Aorta (tissue), 5 donors: ENCODE results near the gene ZNF800. TPM values are rescaled to one million over a fixed set of nuclear protein-coding genes. Genes with fewer than 3 reads are reported as not detected.

ENCODE experiments used
- ATAC-seq: fragments of 200-7000 bp; cut with Tn5 transposase; one replicate; pipeline ENCODE4 v1.9.1; 2022; ENCODE audit warnings: moderate library complexity; ENCODE audit not compliant: low FRiP score
- DNase-seq, 2 donors: peaks; one replicate each; pipeline ENCODE4 v3.0.0-alpha.2; 2020
- H3K27ac ChIP-seq, 2 donors: one replicate each; pipeline ENCODE4 v1.5.1; 2013; ENCODE audit warnings: low read length in 2 of 2, mild to moderate bottlenecking in 2 of 2, moderate library complexity in 2 of 2, control low read depth in 1 of 2, inconsistent platforms in 1 of 2, low read depth in 1 of 2
- H3K27me3 ChIP-seq, 2 donors: one replicate each; pipeline ENCODE4 v1.6.1; 2013; ENCODE audit warnings: control low read depth in 1 of 2, low read length in 1 of 2, mild to moderate bottlenecking in 1 of 2, moderate library complexity in 1 of 2; ENCODE audit not compliant: insufficient read depth in 2 of 2, control insufficient read depth in 1 of 2
- H3K36me3 ChIP-seq, 2 donors: one replicate each; pipeline ENCODE4 v1.6.1; 2013; ENCODE audit warnings: control low read depth in 1 of 2, low read length in 1 of 2, mild to moderate bottlenecking in 1 of 2; ENCODE audit not compliant: insufficient read depth in 2 of 2, control insufficient read depth in 1 of 2
- H3K4me1 ChIP-seq, 2 donors: one replicate each; pipeline ENCODE4 v1.6.1; 2013; ENCODE audit warnings: low read length in 2 of 2, control low read depth in 1 of 2, mild to moderate bottlenecking in 1 of 2, moderate library complexity in 1 of 2; ENCODE audit not compliant: insufficient read depth in 2 of 2, control insufficient read depth in 1 of 2
- H3K4me3 ChIP-seq, 2 donors: one replicate each; pipeline ENCODE4 v1.5.1; 2013; ENCODE audit warnings: low read length in 2 of 2, control low read depth in 1 of 2, mild to moderate bottlenecking in 1 of 2
- H3K9me3 ChIP-seq: one replicate; pipeline ENCODE4 v1.6.1; 2013; ENCODE audit warnings: mild to moderate bottlenecking, low read length; ENCODE audit not compliant: control insufficient read depth
- WGBS, 2 donors: extraction: QIAGEN DNeasy Blood & Tissue Kit; methylation state at CpG; one replicate each; pipeline ENCODE4 v1.1.7; 2013; 5-methylcytosine and 5-hydroxymethylcytosine counted together
- intact Hi-C, 2 donors: fragments of 100-400 bp; cut with DNase I; formaldehyde crosslinking; loops; one replicate each; pipeline versions ENCODE4 v1.14.2 to v1.15.0; 2022
- polyA plus RNA-seq, 2 donors: library from polyadenylated mRNA; stranded (reverse); fragments of 200-250 nt; gene quantifications; one replicate each; pipeline ENCODE4 v1.2.3, GENCODE V29; 2013
- total RNA-seq, 2 donors: library from RNA; stranded (reverse); fragmentation: NEBNext Ultra II Directional; extraction: Animal tissue kit (Norgen Biotek cat#: 25700); gene quantifications; one replicate each; pipeline ENCODE4 v1.2.1, GENCODE V29; 2021
- donor health status: healthy with polysubstance abuse.
- donor health status: Bipolar disorder and iron deficiency.
- donor health status: DM: no; HTN: no; CAD: no.
- donor health status: DM: no; HTN: no; CAD: no.
- donor health status: DM: yes; HTN: yes; CAD: no.

The ZNF800 gene
- total and polyA plus RNA-seq, 4 donors: 3.4 to 46.8 (median 23.8) TPM

DNA sequence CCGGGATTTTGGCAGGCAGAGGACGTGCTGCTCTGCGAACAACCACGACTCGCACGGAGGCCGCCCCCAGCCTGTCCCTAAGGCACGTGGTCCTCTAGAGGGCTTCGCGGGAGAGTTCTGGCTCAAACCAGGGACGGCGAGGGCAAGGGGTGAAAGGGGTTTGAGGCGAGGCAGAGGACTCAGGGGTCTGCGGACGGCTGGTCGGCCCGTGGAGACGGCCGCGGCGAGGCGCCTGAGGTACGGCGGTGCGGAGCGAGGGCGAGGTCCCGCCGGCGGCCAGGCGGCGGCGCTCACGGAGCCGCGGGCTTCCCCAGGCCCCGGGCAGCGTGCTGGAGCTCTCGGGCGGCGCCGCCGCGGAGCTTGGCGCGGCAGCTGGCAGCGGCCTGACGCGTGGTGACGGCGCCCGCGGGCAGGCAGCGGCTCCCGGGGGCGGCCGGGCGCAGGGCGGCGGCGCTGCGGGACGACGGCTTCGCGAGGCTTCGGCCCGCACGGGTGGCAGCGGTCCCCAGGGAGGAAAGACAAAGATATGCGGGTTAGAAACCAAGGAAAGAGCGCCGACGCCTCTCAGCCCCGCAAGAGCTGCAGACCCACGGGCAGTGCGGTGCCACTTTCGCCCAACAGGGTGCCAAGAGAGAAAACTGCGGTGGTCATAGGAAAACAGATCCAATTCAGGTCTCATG is 44.8 kb downstream of the ZNF800 start:
- peak overlapping the region in 1 of 2 donors; percentile 21 for H3K4me3 ChIP-seq
- intact Hi-C loops: no loop called here
- WGBS, 2 donors: 5% methylated on average over 55 to 79 of the region's 79 CpGs
- ATAC-seq (peak; percentile 92), DNase-seq (peak; percentile 73 to 89)
- H3K36me3 ChIP-seq: no peaks in the 10 kb centered on the region
- H3K27ac ChIP-seq: no peak overlapping the region
- H3K4me1 ChIP-seq: no peaks in the 10 kb centered on the region
- H3K27me3 ChIP-seq: no peaks in the 10 kb centered on the region
- H3K9me3 ChIP-seq: no peaks in the 10 kb centered on the region

- intact Hi-C loops: no loop called here
- Histone ChIP-seq H3K9me3 (no peaks in the 10 kb centered on the region), H3K4me3 (no peak overlapping the region), H3K4me1 (no peaks in the 10 kb centered on the region), H3K27ac (no peak overlapping the region), H3K27me3 (no peaks in the 10 kb centered on the region), H3K36me3 (no peaks in the 10 kb centered on the region)
- DNase-seq (no peak), ATAC-seq (peak; percentile 11)
- 86 to 90% methylated on average over 9 of the region's 9 CpGs for WGBS, 2 donors
These were observed 45.8 kb downstream of the ZNF800 start for GRCh38 chr7:127346575-127347256.

GRCh38 chr7:127342596-127342995 is 49.9 kb downstream of the ZNF800 start:
- H3K4me3 ChIP-seq: no peak overlapping the region
- no peaks in the 10 kb centered on the region for H3K36me3 ChIP-seq
- ATAC-seq: no peak
- no peaks in the 10 kb centered on the region for H3K4me1 ChIP-seq
- intact Hi-C loops: no loop called here
- no peak overlapping the region for H3K27ac ChIP-seq
- H3K27me3 ChIP-seq: no peaks in the 10 kb centered on the region
- H3K9me3 ChIP-seq: no peaks in the 10 kb centered on the region
- no peak for DNase-seq
- 57 to 72% methylated on average over 1 of the region's 1 CpG for WGBS, 2 donors

GRCh38 chr7:127338122-127338521 is 54.4 kb downstream of the ZNF800 start:
- intact Hi-C loops: no loop called here
- H3K4me3 ChIP-seq: no peak overlapping the region
- 76 to 80% methylated on average over 1 of the region's 1 CpG for WGBS, 2 donors
- H3K4me1 ChIP-seq: no peaks in the 10 kb centered on the region
- DNase-seq (no peak), ATAC-seq (no peak)
- no peak overlapping the region for H3K27ac ChIP-seq
- no peaks in the 10 kb centered on the region for H3K36me3 ChIP-seq
- no peaks in the 10 kb centered on the region for H3K9me3 ChIP-seq
- H3K27me3 ChIP-seq: no peaks in the 10 kb centered on the region

- no peaks in the 10 kb centered on the region for H3K9me3 ChIP-seq
- no peaks in the 10 kb centered on the region for H3K4me1 ChIP-seq
- no peak overlapping the region for H3K27ac ChIP-seq
- ATAC-seq: no peak
- no peak for DNase-seq
- WGBS, 2 donors: 73 to 76% methylated on average over 5 of the region's 5 CpGs
- H3K4me3 ChIP-seq: no peak overlapping the region
- intact Hi-C loops: no loop called here
- no peaks in the 10 kb centered on the region for H3K36me3 ChIP-seq
- H3K27me3 ChIP-seq: no peaks in the 10 kb centered on the region
These were observed 54.9 kb downstream of the ZNF800 start for GRCh38 chr7:127337581-127337980.

DNA sequence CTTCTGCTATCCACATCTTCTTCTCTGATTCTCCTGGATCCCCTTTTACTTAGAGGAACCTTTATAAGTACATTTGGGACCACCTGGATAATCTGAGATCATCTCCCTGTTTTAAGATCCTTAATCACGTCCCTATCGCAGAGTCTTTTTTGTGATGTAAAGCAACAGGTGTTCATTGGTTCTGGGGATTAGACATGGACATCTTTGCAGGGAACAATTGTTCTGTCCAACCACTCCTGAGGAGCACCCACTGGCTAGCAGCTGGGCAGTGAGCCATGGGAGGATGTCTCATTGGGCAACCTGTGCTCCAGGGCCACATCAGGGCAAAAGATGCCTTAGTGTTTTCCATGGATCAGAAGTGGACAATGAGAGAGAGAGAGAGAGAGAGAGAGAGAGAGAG is 56.0 kb downstream of the ZNF800 start:
- no peaks in the 10 kb centered on the region for H3K4me1 ChIP-seq
- 94 to 96% methylated on average over 2 of the region's 2 CpGs for WGBS, 2 donors
- no peak overlapping the region for H3K27ac ChIP-seq
- H3K4me3 ChIP-seq: no peak overlapping the region
- no peaks in the 10 kb centered on the region for H3K9me3 ChIP-seq
- no peaks in the 10 kb centered on the region for H3K36me3 ChIP-seq
- ATAC-seq: no peak
- intact Hi-C loops: no loop called here
- no peak for DNase-seq
- H3K27me3 ChIP-seq: no peaks in the 10 kb centered on the region

- no peak overlapping the region for H3K4me3 ChIP-seq
These were observed 59.6 kb downstream of the ZNF800 start for GRCh38 chr7:127332880-127333279.

DNA sequence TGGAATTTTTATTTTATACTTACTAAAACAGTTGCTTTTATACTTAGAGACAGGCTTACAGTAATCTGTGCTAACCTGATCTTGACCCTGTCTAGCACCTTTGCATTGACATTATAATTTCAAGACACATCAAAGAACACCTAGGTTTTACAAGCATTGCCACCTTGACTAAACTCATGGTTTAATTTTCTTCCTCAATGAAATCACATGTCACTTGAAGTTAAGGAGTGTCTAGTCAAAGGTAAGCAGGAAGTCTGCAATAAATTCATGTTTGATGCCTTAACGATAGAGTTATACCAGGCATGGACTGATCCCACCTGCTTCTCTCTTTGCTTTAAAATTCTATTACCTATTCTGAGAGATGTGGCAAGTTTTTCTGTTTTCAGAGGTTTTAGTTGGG is 62.4 kb downstream of the ZNF800 start:
- WGBS, 2 donors: 78 to 81% methylated on average over 1 of the region's 1 CpG
- intact Hi-C loops: no loop called here
- H3K4me3 ChIP-seq: no peak overlapping the region
- no peak overlapping the region for H3K27ac ChIP-seq
- DNase-seq (no peak), ATAC-seq (no peak)
- no peaks in the 10 kb centered on the region for H3K9me3 ChIP-seq
- no peaks in the 10 kb centered on the region for H3K36me3 ChIP-seq
- no peaks in the 10 kb centered on the region for H3K4me1 ChIP-seq
- no peaks in the 10 kb centered on the region for H3K27me3 ChIP-seq

More at GRCh38 chr7:127332880-127333279, 59.6 kb downstream of the ZNF800 start:
- WGBS, 2 donors: 84 to 85% methylated on average over 2 of the region's 2 CpGs
- no peaks in the 10 kb centered on the region for H3K27me3 ChIP-seq
- DNase-seq (no peak), ATAC-seq (no peak)
- no peaks in the 10 kb centered on the region for H3K4me1 ChIP-seq
- H3K9me3 ChIP-seq: no peaks in the 10 kb centered on the region
- no peaks in the 10 kb centered on the region for H3K36me3 ChIP-seq
- no peak overlapping the region for H3K27ac ChIP-seq
- intact Hi-C loops: no loop called here
